PC-9 (cell line): ENCODE measurements around the gene MCM3. TPM values are rescaled to one million over a fixed set of nuclear protein-coding genes. Genes with fewer than 3 reads are reported as not detected.

Experiments
- BruUV-seq: library from RNA; stranded (reverse); fragments of 400-500 nt; replicated peaks from 2 replicates; lab custom pipeline; 2021; lab: Mats Ljungman, UMichigan
- CTCF ChIA-PET: fragments of 300-600 bp; sonication (Branson Sonifier 250); formaldehyde crosslinking; loops from one replicate; lab custom pipeline; 2022; ENCODE audit warnings: antibody characterized with exemption; lab: Charles Lee
- POLR2A ChIA-PET: fragments of 300-600 bp; sonication (Branson Sonifier 250); formaldehyde crosslinking; loops from one replicate; lab custom pipeline; 2022; ENCODE audit warnings: antibody characterized with exemption; ENCODE audit not compliant: unreplicated experiment; lab: Charles Lee
- DNase-seq, 2 experiments: peaks; one replicate each; pipeline versions ENCODE4 v3.0.0 to v3.0.0-alpha.2; 2015 to 2022; ENCODE audit warnings: mixed read lengths in 1 of 2
- H2AFZ ChIP-seq: fragments of 200-600 bp; sonication (generic); 2 replicates; pipeline ENCODE4 v1.8.1; 2017; ENCODE audit warnings: antibody characterized with exemption
- H3F3A ChIP-seq: fragments of 200-600 bp; sonication (generic); 2 replicates; pipeline ENCODE4 v1.8.1; 2017; ENCODE audit warnings: antibody characterized with exemption, mild to moderate bottlenecking, low read depth; ENCODE audit not compliant: insufficient read depth
- H3K27ac ChIP-seq: fragments of 200-600 bp; sonication (generic); 2 replicates; pipeline ENCODE4 v1.6.1; 2016; ENCODE audit warnings: mixed run types
- H3K27me3 ChIP-seq: fragments of 200-600 bp; sonication (generic); 2 replicates; pipeline ENCODE4 v1.6.1; 2016; ENCODE audit warnings: low read depth, mixed run types; ENCODE audit not compliant: insufficient read depth
- H3K36me3 ChIP-seq: fragments of 200-600 bp; sonication (generic); 2 replicates; pipeline ENCODE4 v1.6.1; 2016; ENCODE audit warnings: low read depth, mixed run types
- H3K4me1 ChIP-seq: fragments of 200-600 bp; sonication (generic); replicated peaks from 2 replicates; pipeline ENCODE4 v1.6.1; 2016; ENCODE audit warnings: mixed run types; ENCODE audit not compliant: insufficient read depth
- H3K4me2 ChIP-seq: fragments of 200-600 bp; sonication (generic); 2 replicates; pipeline ENCODE4 v1.6.1; 2017; ENCODE audit warnings: mixed run types
- H3K4me3 ChIP-seq: fragments of 200-600 bp; sonication (generic); 2 replicates; pipeline ENCODE4 v1.6.1; 2016; ENCODE audit warnings: mixed run types
- H3K79me2 ChIP-seq: fragments of 200-600 bp; sonication (generic); 2 replicates; pipeline ENCODE4 v1.6.1; 2017; ENCODE audit warnings: low read depth, mixed run types
- H3K9me2 ChIP-seq: fragments of 200-600 bp; sonication (generic); 2 replicates; pipeline ENCODE4 v1.8.1; 2017; ENCODE audit warnings: mild to moderate bottlenecking; ENCODE audit not compliant: insufficient read depth
- H3K9me3 ChIP-seq: fragments of 200-600 bp; sonication (generic); 2 replicates; pipeline ENCODE4 v1.8.1; 2016; ENCODE audit warnings: low read depth; ENCODE audit not compliant: insufficient read depth
- H4K20me1 ChIP-seq: fragments of 200-600 bp; sonication (generic); 2 replicates; pipeline ENCODE4 v1.8.1; 2017; ENCODE audit not compliant: insufficient read depth
- EZH2 ChIP-seq: fragments of 200-600 bp; sonication (generic); IDR thresholded peaks from 2 replicates; pipeline ENCODE4 v1.8.0; 2017; ENCODE audit warnings: antibody characterized with exemption, low read depth
- intact Hi-C: fragments of 100-400 bp; cut with micrococcal nuclease; formaldehyde crosslinking; loops from one replicate; pipeline ENCODE4 v1.10.0; 2022; ENCODE audit not compliant: unreplicated experiment
- total RNA-seq: library from RNA; stranded (reverse); gene quantifications from 2 replicates; pipeline ENCODE4 v1.2.3, GENCODE V29; 2021
- TF ChIP-seq, protein P1 (sequence below): fragments of 200-600 bp; sonication (generic); conservative IDR thresholded peaks from 2 replicates; pipeline ENCODE4 v1.6.1; 2017; ENCODE audit warnings: mixed run types, antibody characterized with exemption, mild to moderate bottlenecking, moderate library complexity

MCM3 gene
- total RNA-seq, 1 experiment from 2014 or later, result 111 TPM

DNA sequence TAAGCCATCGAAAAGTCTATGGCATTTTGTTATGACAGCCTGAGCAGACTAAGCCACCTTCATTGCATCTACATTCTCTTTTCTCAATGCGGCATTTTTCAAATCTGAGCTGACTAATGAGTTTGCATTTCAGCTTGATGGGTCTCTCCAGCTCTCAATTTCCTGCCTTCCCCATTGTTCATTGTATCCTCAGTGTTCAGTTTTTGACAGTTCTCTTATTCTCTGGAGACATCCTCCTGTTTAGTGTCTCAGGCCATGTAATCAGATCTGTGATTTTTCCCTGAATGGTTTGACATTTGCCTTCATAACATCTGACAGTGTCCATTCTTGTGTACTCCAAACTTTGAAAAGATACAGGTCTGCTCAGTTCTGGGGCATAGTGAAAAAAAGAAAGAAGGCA is 27.9 kb upstream of the MCM3 start:
- ChIA-PET POLR2A (no interaction called here), CTCF (no interaction called here)
- Histone ChIP-seq H3K79me2 (no peaks in the 10 kb centered on the region), H3K36me3 (no peaks in the 10 kb centered on the region), H3K27me3 (no peaks in the 10 kb centered on the region), H3K4me2 (no peak overlapping the region), H3K9me2 (no peaks in the 10 kb centered on the region), H2AFZ (no peak overlapping the region), H3K9me3 (no peaks in the 10 kb centered on the region), H3K4me1 (peaks cover 2% of the 10 kb centered on the region; the same call in 1 of the 2 replicates), H4K20me1 (no peaks in the 10 kb centered on the region), H3K4me3 (no peak overlapping the region), H3K27ac (no peak overlapping the region), H3F3A (no peaks in the 10 kb centered on the region)
- intact Hi-C loops, result no loop called here
- no peak for TF ChIP-seq EZH2
- TF ChIP-seq, protein P1, sequence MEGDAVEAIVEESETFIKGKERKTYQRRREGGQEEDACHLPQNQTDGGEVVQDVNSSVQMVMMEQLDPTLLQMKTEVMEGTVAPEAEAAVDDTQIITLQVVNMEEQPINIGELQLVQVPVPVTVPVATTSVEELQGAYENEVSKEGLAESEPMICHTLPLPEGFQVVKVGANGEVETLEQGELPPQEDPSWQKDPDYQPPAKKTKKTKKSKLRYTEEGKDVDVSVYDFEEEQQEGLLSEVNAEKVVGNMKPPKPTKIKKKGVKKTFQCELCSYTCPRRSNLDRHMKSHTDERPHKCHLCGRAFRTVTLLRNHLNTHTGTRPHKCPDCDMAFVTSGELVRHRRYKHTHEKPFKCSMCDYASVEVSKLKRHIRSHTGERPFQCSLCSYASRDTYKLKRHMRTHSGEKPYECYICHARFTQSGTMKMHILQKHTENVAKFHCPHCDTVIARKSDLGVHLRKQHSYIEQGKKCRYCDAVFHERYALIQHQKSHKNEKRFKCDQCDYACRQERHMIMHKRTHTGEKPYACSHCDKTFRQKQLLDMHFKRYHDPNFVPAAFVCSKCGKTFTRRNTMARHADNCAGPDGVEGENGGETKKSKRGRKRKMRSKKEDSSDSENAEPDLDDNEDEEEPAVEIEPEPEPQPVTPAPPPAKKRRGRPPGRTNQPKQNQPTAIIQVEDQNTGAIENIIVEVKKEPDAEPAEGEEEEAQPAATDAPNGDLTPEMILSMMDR, result no peak
- DNase-seq, result no peak
- BruUV-seq, result no TSS peak

DNA sequence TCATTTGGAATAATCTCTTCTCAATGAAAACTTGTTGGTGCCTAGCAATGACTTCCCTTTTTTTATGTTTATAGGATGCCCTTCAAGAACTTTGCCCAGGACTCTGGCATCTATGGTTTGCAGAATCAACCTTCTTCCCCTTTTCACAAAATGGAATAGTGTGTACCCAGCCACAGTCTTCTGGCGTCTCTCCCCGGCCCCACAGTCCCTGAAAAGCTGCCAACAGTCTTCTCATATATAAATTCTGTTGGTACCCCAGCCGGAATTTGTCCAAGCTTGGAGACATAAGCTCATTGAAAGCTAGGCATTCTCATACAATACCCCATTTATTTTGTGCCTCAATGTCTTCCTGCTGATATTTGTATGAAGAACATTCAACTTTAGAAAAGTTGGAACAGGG is 26.4 kb upstream of the MCM3 start:
- intact Hi-C loops, result no loop called here
- H3K27me3 ChIP-seq, result no peaks in the 10 kb centered on the region
- H4K20me1 ChIP-seq, result no peaks in the 10 kb centered on the region
- H3K4me2 ChIP-seq, result no peak overlapping the region
- H3K36me3 ChIP-seq, result no peaks in the 10 kb centered on the region
- BruUV-seq, result no TSS peak
- H3K79me2 ChIP-seq, result no peaks in the 10 kb centered on the region
- H3F3A ChIP-seq, result no peaks in the 10 kb centered on the region
- no peaks in the 10 kb centered on the region for H3K4me1 ChIP-seq
- CTCF ChIA-PET, result no interaction called here
- POLR2A ChIA-PET, result interaction anchor here (0.5 kb wide), 1 partner anchor 19 kb away, joined by 9 read pairs; no protein-coding TSS in a partner anchor
- H3K9me3 ChIP-seq, result no peaks in the 10 kb centered on the region
- H3K4me3 ChIP-seq, result no peak overlapping the region
- no peak overlapping the region for H3K27ac ChIP-seq
- TF ChIP-seq, protein P1, result no peak
- no peak for TF ChIP-seq EZH2
- DNase-seq, result no peak
- no peaks in the 10 kb centered on the region for H3K9me2 ChIP-seq
- no peak overlapping the region for H2AFZ ChIP-seq

DNA sequence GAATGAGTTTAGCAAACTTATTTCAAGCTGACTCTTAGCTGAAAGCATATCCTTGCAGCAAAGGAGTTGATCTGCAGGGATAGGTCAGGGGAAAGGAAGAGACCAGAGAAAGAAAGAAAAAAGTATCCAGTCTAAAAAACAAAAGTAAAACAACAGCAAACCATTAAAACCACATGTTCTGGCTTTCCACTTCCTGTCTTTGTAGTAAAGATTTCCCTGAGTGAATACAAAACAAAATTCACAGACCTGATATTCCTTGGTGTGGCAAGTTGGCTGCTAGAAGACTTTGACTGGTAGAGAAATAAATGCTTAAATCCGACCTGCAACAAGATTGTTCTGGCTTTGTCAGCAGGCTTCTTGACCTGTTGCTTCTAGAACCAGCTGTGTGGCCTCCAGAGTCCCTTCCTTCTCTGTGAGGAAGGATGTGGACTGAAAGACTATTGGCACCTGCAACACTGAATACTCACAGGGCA is 23.4 kb upstream of the MCM3 start:
- H3F3A ChIP-seq, result no peaks in the 10 kb centered on the region
- DNase-seq, result no peak
- no peaks in the 10 kb centered on the region for H3K9me2 ChIP-seq
- no peaks in the 10 kb centered on the region for H3K9me3 ChIP-seq
- no peaks in the 10 kb centered on the region for H3K36me3 ChIP-seq
- ChIA-PET CTCF (no interaction called here), POLR2A (no interaction called here)
- H3K27me3 ChIP-seq, result no peaks in the 10 kb centered on the region
- intact Hi-C loops, result no loop called here
- no peak overlapping the region for H3K27ac ChIP-seq
- TF ChIP-seq, protein P1, result no peak
- no peak for TF ChIP-seq EZH2
- H3K79me2 ChIP-seq, result no peaks in the 10 kb centered on the region
- no peak overlapping the region for H3K4me3 ChIP-seq
- H3K4me2 ChIP-seq, result no peak overlapping the region
- no peaks in the 10 kb centered on the region for H4K20me1 ChIP-seq
- H3K4me1 ChIP-seq, result no peaks in the 10 kb centered on the region
- no TSS peak for BruUV-seq
- H2AFZ ChIP-seq, result no peak overlapping the region; the same call in 1 of the 2 replicates
